Panc1 (cell line): ENCODE measurements around the gene PRPF31. TPM values are rescaled to one million over a fixed set of nuclear protein-coding genes. Genes with fewer than 3 reads are reported as not detected.
"Not testable (repeated sequence)": the region's sequence is repeated elsewhere in the genome, so short reads cannot be mapped to it uniquely, and the experiment has no call there.

Experiments used
- ATAC-seq: fragments of 200-7000 bp; cut with Tn5 transposase; 2 replicates; pipeline ENCODE4 v1.9.1; 2020; ENCODE audit warnings: mild to moderate bottlenecking, moderate library complexity
- BruUV-seq: library from RNA; stranded (reverse); fragments of 400-500 nt; replicated peaks from 2 replicates; lab custom pipeline; 2021; lab: Mats Ljungman, UMichigan
- CTCF ChIA-PET: fragments of 300-600 bp; sonication (Branson Sonifier 250); formaldehyde crosslinking; loops from one replicate; lab custom pipeline; 2022; ENCODE audit warnings: antibody characterized with exemption; lab: Charles Lee
- POLR2A ChIA-PET: fragments of 300-600 bp; sonication (Branson Sonifier 250); formaldehyde crosslinking; loops from one replicate; lab custom pipeline; 2022; ENCODE audit warnings: antibody characterized with exemption; lab: Charles Lee
- DNase-seq: peaks from one replicate; pipeline ENCODE4 v3.0.0-alpha.2; 2010; ENCODE audit warnings: low read depth, low spot score
- H3K27ac ChIP-seq: 2 replicates; pipeline ENCODE4 v1.5.1; 2011; ENCODE audit warnings: mild to moderate bottlenecking, low read length, inconsistent platforms
- H3K27me3 ChIP-seq: fragments of 200-500 bp; sonication (Bioruptor generic); 2 replicates; pipeline ENCODE4 v1.6.0; 2014; ENCODE audit warnings: low read length, inconsistent platforms; ENCODE audit not compliant: control insufficient read depth, insufficient read depth
- H3K36me3 ChIP-seq: fragments of 200-500 bp; sonication (Bioruptor generic); 2 replicates; pipeline ENCODE4 v1.5.1; 2014; ENCODE audit warnings: inconsistent platforms, mild to moderate bottlenecking, low read length, moderate library complexity; ENCODE audit not compliant: control insufficient read depth, insufficient read depth
- H3K4me1 ChIP-seq: 2 replicates; pipeline ENCODE4 v1.5.1; 2011; ENCODE audit warnings: inconsistent platforms, mild to moderate bottlenecking, low read length, moderate library complexity; ENCODE audit not compliant: control insufficient read depth, insufficient read depth
- H3K4me3 ChIP-seq, 2 experiments: 2 replicates each; pipeline ENCODE4 v1.5.1; 2011 to 2012; ENCODE audit warnings: low read depth in 2 of 2, low read length in 2 of 2, mild to moderate bottlenecking in 2 of 2, inconsistent platforms in 1 of 2, moderate library complexity in 1 of 2
- H3K9me3 ChIP-seq: fragments of 200-500 bp; sonication (Bioruptor generic); 2 replicates; pipeline ENCODE4 v1.5.1; 2014; ENCODE audit warnings: low read depth, mild to moderate bottlenecking, inconsistent platforms, low read length, moderate library complexity; ENCODE audit not compliant: control insufficient read depth, insufficient read depth
- POLR2AphosphoS5 ChIP-seq: IDR thresholded peaks from 2 replicates; pipeline ENCODE4 v1.6.1; 2012; ENCODE audit warnings: mild to moderate bottlenecking, low read depth, low read length, moderate library complexity
- REST ChIP-seq, 2 experiments: IDR thresholded peaks; 2 replicates each; pipeline ENCODE4 v1.6.1; 2011 to 2012; ENCODE audit warnings: low read depth in 2 of 2, control low read depth in 1 of 2, low read length in 1 of 2, mild to moderate bottlenecking in 1 of 2, moderate library complexity in 1 of 2; ENCODE audit not compliant: insufficient read depth in 1 of 2
- SIN3A ChIP-seq: IDR thresholded peaks from 2 replicates; pipeline ENCODE4 v1.6.1; 2012; ENCODE audit warnings: low read depth, mild to moderate bottlenecking, low read length, moderate library complexity, borderline replicate concordance; ENCODE audit not compliant: insufficient read depth
- TCF7L2 ChIP-seq: IDR thresholded peaks from 2 replicates; pipeline ENCODE4 v1.6.1; 2011; ENCODE audit warnings: mild to moderate bottlenecking, low read depth, low read length, inconsistent platforms
- in situ Hi-C: cut with HindIII; loops from 2 replicates; pipeline ENCODE4 v1.10.0; 2016; ENCODE audit warnings: low sequenced_read_pairs, low pct_unique_long_range_greater_than_20kb
- intact Hi-C: fragments of 100-400 bp; cut with micrococcal nuclease; formaldehyde crosslinking; loops from one replicate; pipeline ENCODE4 v1.10.0; 2022; ENCODE audit not compliant: unreplicated experiment
- total RNA-seq: library from RNA; stranded (reverse); gene quantifications from one replicate; pipeline ENCODE4 v1.2.1, GENCODE V29; 2021; ENCODE audit not compliant: unreplicated experiment
- TF ChIP-seq, protein P1 (sequence below): fragments of 450-650 bp; IDR thresholded peaks from 2 replicates; pipeline ENCODE4 v1.5.1; 2017; ENCODE audit warnings: mild to moderate bottlenecking

The PRPF31 gene
- total RNA-seq, 1 experiment from 2014 or later: 117 TPM

DNA sequence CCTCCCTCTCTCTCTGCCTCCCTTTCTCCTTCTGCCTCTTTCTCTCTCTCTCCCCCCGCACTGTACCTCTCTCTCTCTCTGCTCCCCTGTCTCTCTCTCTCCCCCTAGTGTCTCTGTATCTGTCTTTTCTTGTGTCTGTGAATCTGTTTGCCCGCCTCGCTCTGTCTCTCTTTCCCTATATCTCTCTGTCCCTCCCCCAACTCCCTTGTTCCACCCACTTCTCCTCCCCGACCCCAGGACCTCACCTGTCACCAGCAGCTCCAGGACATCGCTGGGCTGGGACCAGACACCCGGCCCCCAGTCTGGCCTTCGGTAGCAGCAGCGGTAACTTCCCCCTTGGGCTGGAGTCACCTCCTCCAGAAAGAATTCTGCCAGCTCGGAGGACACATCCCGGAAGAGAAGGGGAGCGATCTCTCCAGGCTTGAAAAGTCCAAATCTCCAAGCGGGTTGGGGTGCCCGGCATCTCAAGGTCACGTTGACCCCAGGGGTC is 18.9 kb upstream of the PRPF31 start:
- ATAC-seq: peak; percentile 83
- intact Hi-C loops: loop anchor here (5.0 kb wide), 1 partner anchor 64 kb away; no protein-coding TSS in a partner anchor
- POLR2A ChIA-PET: interaction anchor here (0.7 kb wide), 1 partner anchor 107 kb away, joined by 3 read pairs; no protein-coding TSS in a partner anchor

DNA sequence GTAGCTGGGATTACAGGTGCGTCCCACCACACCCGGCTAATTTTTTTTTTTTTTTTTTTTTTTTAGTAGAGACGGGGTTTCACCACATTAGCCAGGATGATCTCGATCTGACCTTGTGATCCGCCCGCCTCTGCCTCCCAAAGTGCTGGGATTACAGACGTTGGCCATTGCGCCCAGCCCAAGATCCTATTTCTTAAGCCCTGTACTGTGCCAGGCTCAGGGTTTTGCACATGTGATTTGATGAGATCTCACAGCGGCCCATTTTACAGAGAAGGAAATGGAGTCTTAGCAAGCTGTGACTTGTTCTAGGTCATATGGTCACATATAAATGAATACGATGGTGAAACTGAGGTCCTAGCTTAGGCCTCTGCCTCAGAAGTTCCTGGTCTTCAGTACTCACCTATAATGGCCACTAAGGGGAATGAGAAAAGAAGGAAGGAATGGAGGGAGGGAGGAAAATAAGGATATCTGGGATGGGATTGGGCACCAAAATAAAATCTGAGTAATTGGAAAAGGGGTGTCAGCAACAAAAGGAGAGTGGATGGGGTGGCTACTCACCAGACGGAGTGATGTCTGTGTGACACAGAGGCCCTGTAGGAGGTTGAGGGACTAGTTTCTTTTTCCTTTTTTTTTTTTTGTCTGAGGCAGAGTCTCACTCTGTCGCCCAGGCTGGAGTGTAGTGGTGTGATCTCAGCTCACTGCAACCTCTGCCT is 16.2 kb upstream of the PRPF31 start:
- CTCF ChIA-PET: interaction anchor here (0.7 kb wide), 1 partner anchor 489 kb away, joined by 5 read pairs; no protein-coding TSS in a partner anchor
- POLR2A ChIA-PET: no interaction called here
- Histone ChIP-seq H3K27me3 (no peaks in the 10 kb centered on the region), H3K9me3 (peaks cover 3% of the 10 kb centered on the region; the same call in 1 of the 2 replicates), H3K4me1 (peaks cover 19% of the 10 kb centered on the region), H3K36me3 (no peaks in the 10 kb centered on the region; the same call in 1 of the 2 replicates), H3K4me3 (no peak overlapping the region), H3K27ac (peak overlapping the region; percentile 62; the same call in 1 of the 2 replicates)
- intact Hi-C loops: loop anchor here (5.0 kb wide), 1 partner anchor 67 kb away; no protein-coding TSS in a partner anchor
- in situ Hi-C loops: no loop called here
- TF ChIP-seq SIN3A: no peak
- no peak for TF ChIP-seq REST (IDR thresholded peaks at IDR 0.05; ENCODE audit: insufficient read depth in 1 of 2, low read depth in 2 of 2, low read length in 1 of 2)
- TF ChIP-seq, protein P1, sequence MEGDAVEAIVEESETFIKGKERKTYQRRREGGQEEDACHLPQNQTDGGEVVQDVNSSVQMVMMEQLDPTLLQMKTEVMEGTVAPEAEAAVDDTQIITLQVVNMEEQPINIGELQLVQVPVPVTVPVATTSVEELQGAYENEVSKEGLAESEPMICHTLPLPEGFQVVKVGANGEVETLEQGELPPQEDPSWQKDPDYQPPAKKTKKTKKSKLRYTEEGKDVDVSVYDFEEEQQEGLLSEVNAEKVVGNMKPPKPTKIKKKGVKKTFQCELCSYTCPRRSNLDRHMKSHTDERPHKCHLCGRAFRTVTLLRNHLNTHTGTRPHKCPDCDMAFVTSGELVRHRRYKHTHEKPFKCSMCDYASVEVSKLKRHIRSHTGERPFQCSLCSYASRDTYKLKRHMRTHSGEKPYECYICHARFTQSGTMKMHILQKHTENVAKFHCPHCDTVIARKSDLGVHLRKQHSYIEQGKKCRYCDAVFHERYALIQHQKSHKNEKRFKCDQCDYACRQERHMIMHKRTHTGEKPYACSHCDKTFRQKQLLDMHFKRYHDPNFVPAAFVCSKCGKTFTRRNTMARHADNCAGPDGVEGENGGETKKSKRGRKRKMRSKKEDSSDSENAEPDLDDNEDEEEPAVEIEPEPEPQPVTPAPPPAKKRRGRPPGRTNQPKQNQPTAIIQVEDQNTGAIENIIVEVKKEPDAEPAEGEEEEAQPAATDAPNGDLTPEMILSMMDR: no peak
- TF ChIP-seq POLR2AphosphoS5: no peak
- TF ChIP-seq TCF7L2: no peak
- ATAC-seq: no peak
- BruUV-seq: no TSS peak
- DNase-seq: no peak

More for the DNA sequence above, 18.9 kb upstream of the PRPF31 start:
- H3K27ac ChIP-seq: peak overlapping the region; percentile 89
- peak overlapping the region; percentile 45 to 74 for H3K4me3 ChIP-seq
- peaks cover 4% of the 10 kb centered on the region; the same call in 1 of the 2 replicates for H3K9me3 ChIP-seq
- no peak for TF ChIP-seq REST (IDR thresholded peaks at IDR 0.05; ENCODE audit: insufficient read depth in 1 of 2, low read depth in 2 of 2, low read length in 1 of 2)
- TF ChIP-seq POLR2AphosphoS5: no peak
- no peak for TF ChIP-seq TCF7L2
- TF ChIP-seq, protein P1: no peak
- no peak for TF ChIP-seq SIN3A
- DNase-seq: no peak
- CTCF ChIA-PET: interaction anchor here (0.7 to 1.1 kb wide), 4 partner anchors 15 to 190 kb away, joined by 3 to 7 read pairs (median 4); partner anchors contain the start of gene TARM1
- H3K4me1 ChIP-seq: peaks cover 16% of the 10 kb centered on the region
- H3K27me3 ChIP-seq: no peaks in the 10 kb centered on the region
- no peaks in the 10 kb centered on the region for H3K36me3 ChIP-seq
- in situ Hi-C loops: no loop called here
- no TSS peak for BruUV-seq

- intact Hi-C loops: loop anchor here (5.0 kb wide), 1 partner anchor 68 kb away; no protein-coding TSS in a partner anchor
- ATAC-seq, POLR2A ChIA-PET, H3K4me3 ChIP-seq, in situ Hi-C loops, CTCF ChIA-PET, DNase-seq, H3K9me3 ChIP-seq, H3K27me3 ChIP-seq, BruUV-seq, H3K36me3 ChIP-seq: not testable (repeated sequence)
- Histone ChIP-seq H3K27ac (peak overlapping the region; percentile 77), H3K4me1 (peaks cover 19% of the 10 kb centered on the region)
Measured at GRCh38 chr19:54099903-54100255, 15.7 kb upstream of the PRPF31 start.
